Activated T-helper 17 cell treated with anti-CD3 and anti-CD28 coated beads, Interleukin-2, amount 50 U/mL, for 72 hours (primary cell): ENCODE data around the gene MYEOV. TPM values are rescaled to one million over a fixed set of nuclear protein-coding genes. Genes with fewer than 3 reads are reported as not detected.

Source experiments
- ATAC-seq: fragments of 150-1000 bp; cut with Tn5 transposase; replicated peaks from 2 replicates; pipeline ENCODE4 v1.10.0; 2021; ENCODE audit warnings: mild to moderate bottlenecking, moderate library complexity
- H3K27ac Mint-ChIP-seq: one replicate; pipeline ENCODE4 v1.8.0; 2022; ENCODE audit warnings: mixed read lengths
- H3K27me3 Mint-ChIP-seq: one replicate; pipeline ENCODE4 v1.8.0; 2022; ENCODE audit warnings: mixed read lengths
- H3K36me3 Mint-ChIP-seq: one replicate; pipeline ENCODE4 v1.8.0; 2022; ENCODE audit warnings: low read depth, mild to moderate bottlenecking, mixed read lengths
- H3K4me1 Mint-ChIP-seq: one replicate; pipeline ENCODE4 v1.8.0; 2022; ENCODE audit warnings: mixed read lengths
- H3K4me3 Mint-ChIP-seq: one replicate; pipeline ENCODE4 v1.8.0; 2022; ENCODE audit warnings: mild to moderate bottlenecking, mixed read lengths
- H3K9me3 Mint-ChIP-seq: one replicate; pipeline ENCODE4 v1.8.0; 2022; ENCODE audit warnings: mixed read lengths
- total RNA-seq, 2 donors: library from RNA; stranded (reverse); gene quantifications; one replicate each; pipeline ENCODE4 v1.2.3, GENCODE V29; 2022

The MYEOV gene
- total RNA-seq, 2 donors from 2014 or later, result 0.82 TPM; not detected in 1

GRCh38 chr11:69339041-69339733 is 45.2 kb downstream of the MYEOV start:
- H3K9me3 Mint-ChIP-seq, result peaks cover 5% of the 10 kb centered on the region
- H3K27ac Mint-ChIP-seq, result peak overlapping the region; percentile 73
- H3K4me3 Mint-ChIP-seq, result peak overlapping the region; percentile 39
- H3K4me1 Mint-ChIP-seq, result peaks cover 21% of the 10 kb centered on the region
- H3K27me3 Mint-ChIP-seq, result no peaks in the 10 kb centered on the region
- ATAC-seq, result no peak
- no peaks in the 10 kb centered on the region for H3K36me3 Mint-ChIP-seq

- Mint-ChIP-seq H3K4me3 (peak overlapping the region; percentile 39), H3K36me3 (no peaks in the 10 kb centered on the region), H3K9me3 (peaks cover 5% of the 10 kb centered on the region), H3K27ac (no peak overlapping the region), H3K27me3 (no peaks in the 10 kb centered on the region), H3K4me1 (peaks cover 27% of the 10 kb centered on the region)
- ATAC-seq, result no peak
Observed at GRCh38 chr11:69339983-69340565, 46.1 kb downstream of the MYEOV start.

GRCh38 chr11:69342588-69343330 is 48.8 kb downstream of the MYEOV start:
- no peak overlapping the region for H3K4me3 Mint-ChIP-seq
- no peaks in the 10 kb centered on the region for H3K36me3 Mint-ChIP-seq
- no peaks in the 10 kb centered on the region for H3K27me3 Mint-ChIP-seq
- peaks cover 5% of the 10 kb centered on the region for H3K9me3 Mint-ChIP-seq
- H3K27ac Mint-ChIP-seq, result no peak overlapping the region
- peaks cover 20% of the 10 kb centered on the region for H3K4me1 Mint-ChIP-seq
- no peak for ATAC-seq

GRCh38 chr11:69343401-69344321 is 49.7 kb downstream of the MYEOV start:
- no peak for ATAC-seq
- Mint-ChIP-seq H3K27ac (no peak overlapping the region), H3K9me3 (peaks cover 5% of the 10 kb centered on the region), H3K4me1 (peaks cover 18% of the 10 kb centered on the region), H3K27me3 (no peaks in the 10 kb centered on the region), H3K4me3 (no peak overlapping the region), H3K36me3 (no peaks in the 10 kb centered on the region)

- no peak overlapping the region for H3K27ac Mint-ChIP-seq
- no peaks in the 10 kb centered on the region for H3K27me3 Mint-ChIP-seq
- H3K9me3 Mint-ChIP-seq, result peaks cover 4% of the 10 kb centered on the region
- peaks cover 8% of the 10 kb centered on the region for H3K4me1 Mint-ChIP-seq
- ATAC-seq, result no peak
- H3K4me3 Mint-ChIP-seq, result no peak overlapping the region
- H3K36me3 Mint-ChIP-seq, result no peaks in the 10 kb centered on the region
Observed at GRCh38 chr11:69344570-69345145, 50.7 kb downstream of the MYEOV start.

Other genes starting within 250 kb of the MYEOV start
- 10 to 100 TPM; 12.8 to 15.9 TPM for gene TPCN2, start 245.2 kb upstream of the MYEOV start, total RNA-seq
- gene SMIM38, start 138.2 kb upstream of the MYEOV start, total RNA-seq, result 1 to 10 TPM in 1 of 2 donors, under 1 TPM in 1; 0.26 to 4.7 TPM
- gene LINC01488, start 187.5 kb downstream of the MYEOV start, total RNA-seq, result not detected